Thoracic aorta (tissue), 2 donors: ENCODE results near the gene PABPC1L. TPM values are rescaled to one million over a fixed set of nuclear protein-coding genes. Genes with fewer than 3 reads are reported as not detected.

Experiments used
- ATAC-seq: fragments of 150-250 bp; one replicate; pipeline ENCODE4 v1.8.0; 2017; ENCODE audit warnings: low read depth; ENCODE audit not compliant: insufficient number of reproducible peaks, low FRiP score
- DNase-seq: peaks from one replicate; pipeline ENCODE4 v3.0.0-alpha.2; 2020; ENCODE audit warnings: low spot score
- H3K27ac ChIP-seq, 2 donors: fragments of 200-600 bp; sonication (generic); 1 replicate in 1 of 2; 2 replicates in 1 of 2; pipeline ENCODE4 v1.5.1; 2016; ENCODE audit warnings: mild to moderate bottlenecking in 2 of 2, moderate library complexity in 2 of 2
- H3K27me3 ChIP-seq: fragments of 200-600 bp; sonication (generic); replicated peaks from 2 replicates; pipeline ENCODE4 v1.6.0; 2016; ENCODE audit warnings: mild to moderate bottlenecking; ENCODE audit not compliant: insufficient read depth
- H3K36me3 ChIP-seq: fragments of 200-600 bp; sonication (generic); one replicate; pipeline ENCODE4 v1.5.1; 2016
- H3K4me1 ChIP-seq, 2 donors: fragments of 200-600 bp; sonication (generic); 1 replicate in 1 of 2; 2 replicates in 1 of 2; pipeline versions ENCODE4 v1.5.1 to v1.6.0; 2016; ENCODE audit warnings: low read depth in 2 of 2, mild to moderate bottlenecking in 1 of 2; ENCODE audit not compliant: control insufficient read depth in 1 of 2
- H3K4me3 ChIP-seq: fragments of 200-600 bp; sonication (generic); 2 replicates; pipeline ENCODE4 v1.5.1; 2016; ENCODE audit warnings: mild to moderate bottlenecking
- H3K9me3 ChIP-seq: fragments of 200-600 bp; sonication (generic); 2 replicates; pipeline ENCODE4 v1.5.1; 2016
- total RNA-seq, 2 donors: library from RNA; depleted of rRNA; stranded (reverse); fragments of >200 nt; gene quantifications; one replicate each; pipeline versions ENCODE4 v1.1.0 to v1.2.3, GENCODE V29; 2016
- TF ChIP-seq, protein P1 (sequence below): fragments of 200-600 bp; sonication (generic); IDR thresholded peaks from one replicate; pipeline ENCODE4 v1.5.1; 2019; ENCODE audit warnings: antibody characterized with exemption

PABPC1L gene
- total RNA-seq, 2 donors from 2014 or later = 29.5 to 33.2 TPM

DNA sequence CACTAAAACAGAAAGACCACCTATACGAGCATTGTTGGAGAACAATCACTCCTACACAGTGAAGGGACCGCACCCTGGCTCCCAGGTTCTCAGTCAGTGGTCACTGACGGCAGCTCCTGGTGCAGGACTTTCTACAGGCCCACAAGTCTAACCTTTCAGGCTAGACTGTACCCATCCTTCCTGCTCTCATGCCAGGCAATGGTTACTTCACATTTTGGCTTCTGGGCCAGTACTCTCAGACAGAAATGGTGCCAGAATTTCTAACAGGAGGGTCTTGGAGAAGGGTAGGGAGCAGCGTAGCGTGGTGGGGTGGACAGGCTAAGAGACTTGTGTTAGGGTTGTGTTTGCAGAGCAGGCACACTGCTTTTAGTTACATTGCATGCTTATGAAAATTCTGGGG lies 38.2 kb downstream of the PABPC1L start:
- no peak for ATAC-seq
- DNase-seq = no peak
- no peaks in the 10 kb centered on the region for H3K27me3 ChIP-seq
- peak overlapping the region in 1 of 2 donors; percentile 8 for H3K27ac ChIP-seq
- H3K4me1 ChIP-seq = no peaks in the 10 kb centered on the region
- H3K36me3 ChIP-seq = peaks cover 59% of the 10 kb centered on the region
- no peak overlapping the region for H3K4me3 ChIP-seq
- TF ChIP-seq, protein P1, sequence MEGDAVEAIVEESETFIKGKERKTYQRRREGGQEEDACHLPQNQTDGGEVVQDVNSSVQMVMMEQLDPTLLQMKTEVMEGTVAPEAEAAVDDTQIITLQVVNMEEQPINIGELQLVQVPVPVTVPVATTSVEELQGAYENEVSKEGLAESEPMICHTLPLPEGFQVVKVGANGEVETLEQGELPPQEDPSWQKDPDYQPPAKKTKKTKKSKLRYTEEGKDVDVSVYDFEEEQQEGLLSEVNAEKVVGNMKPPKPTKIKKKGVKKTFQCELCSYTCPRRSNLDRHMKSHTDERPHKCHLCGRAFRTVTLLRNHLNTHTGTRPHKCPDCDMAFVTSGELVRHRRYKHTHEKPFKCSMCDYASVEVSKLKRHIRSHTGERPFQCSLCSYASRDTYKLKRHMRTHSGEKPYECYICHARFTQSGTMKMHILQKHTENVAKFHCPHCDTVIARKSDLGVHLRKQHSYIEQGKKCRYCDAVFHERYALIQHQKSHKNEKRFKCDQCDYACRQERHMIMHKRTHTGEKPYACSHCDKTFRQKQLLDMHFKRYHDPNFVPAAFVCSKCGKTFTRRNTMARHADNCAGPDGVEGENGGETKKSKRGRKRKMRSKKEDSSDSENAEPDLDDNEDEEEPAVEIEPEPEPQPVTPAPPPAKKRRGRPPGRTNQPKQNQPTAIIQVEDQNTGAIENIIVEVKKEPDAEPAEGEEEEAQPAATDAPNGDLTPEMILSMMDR = no peak
- H3K9me3 ChIP-seq = no peaks in the 10 kb centered on the region

DNA sequence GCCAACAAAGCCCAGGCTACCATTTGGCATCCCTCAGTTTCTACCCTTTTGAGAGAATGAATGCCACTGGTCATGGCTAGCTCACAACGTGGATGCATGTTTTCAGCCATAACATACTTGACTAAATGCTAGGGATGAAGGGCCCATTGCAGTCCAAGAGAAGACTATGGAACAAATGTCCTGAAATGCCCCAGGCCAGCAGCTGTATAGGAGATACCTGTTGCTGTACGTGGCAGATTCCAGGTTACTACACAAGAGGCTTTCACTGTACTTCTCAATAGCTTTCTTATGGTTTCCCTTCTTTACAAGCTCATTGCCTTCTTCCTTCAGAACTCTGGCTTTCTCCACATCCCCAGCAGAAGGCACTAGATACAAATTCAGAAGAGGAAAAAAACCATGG lies 38.7 kb downstream of the PABPC1L start:
- Histone ChIP-seq H3K9me3 (no peaks in the 10 kb centered on the region), H3K27ac (no peak overlapping the region), H3K4me1 (no peaks in the 10 kb centered on the region), H3K4me3 (no peak overlapping the region), H3K27me3 (no peaks in the 10 kb centered on the region), H3K36me3 (peaks cover 56% of the 10 kb centered on the region)
- no peak for ATAC-seq
- no peak for DNase-seq
- TF ChIP-seq, protein P1 = no peak

DNA sequence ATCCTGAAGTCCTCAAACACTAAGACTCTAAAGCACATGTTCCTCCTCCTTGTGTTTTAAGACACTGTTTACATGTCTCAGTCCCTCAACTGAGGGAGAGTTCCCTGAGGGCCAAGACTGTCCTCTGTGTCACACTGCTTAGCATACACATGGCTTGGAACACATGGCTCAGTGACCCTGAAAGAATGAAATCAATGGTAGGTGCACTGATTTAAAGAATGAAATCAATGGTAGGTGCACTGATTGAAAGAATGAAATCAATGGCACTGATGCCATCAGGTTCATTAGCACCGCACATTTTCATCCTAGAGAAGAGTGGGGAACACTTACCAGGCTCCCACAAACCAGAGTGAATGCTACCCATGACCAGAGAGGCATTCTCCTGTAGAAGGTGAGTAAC lies 40.5 kb downstream of the PABPC1L start:
- no peaks in the 10 kb centered on the region for H3K27me3 ChIP-seq
- peaks cover 62% of the 10 kb centered on the region for H3K36me3 ChIP-seq
- no peaks in the 10 kb centered on the region for H3K4me1 ChIP-seq
- H3K4me3 ChIP-seq = no peak overlapping the region
- no peak overlapping the region for H3K27ac ChIP-seq
- TF ChIP-seq, protein P1 = no peak
- no peaks in the 10 kb centered on the region for H3K9me3 ChIP-seq
- no peak for DNase-seq
- no peak for ATAC-seq

DNA sequence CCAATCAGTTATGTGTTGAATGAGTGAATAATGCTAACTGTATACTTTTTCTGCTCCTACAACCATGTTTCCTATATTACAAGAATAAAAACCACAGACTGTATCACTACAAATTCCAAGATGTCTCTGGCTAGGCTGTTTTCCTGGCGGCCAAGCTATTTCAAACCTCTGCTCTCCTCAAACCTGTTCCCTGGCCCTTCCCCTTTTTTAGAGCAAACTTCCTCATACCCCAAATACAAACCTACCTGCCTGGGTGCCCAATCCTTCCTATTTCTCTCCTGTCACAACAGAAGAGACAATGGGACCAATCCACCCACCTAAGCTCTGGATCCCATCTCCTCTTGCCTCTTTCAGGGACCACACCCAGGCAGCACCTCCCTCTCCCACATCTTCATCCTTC lies 42.9 kb downstream of the PABPC1L start:
- Histone ChIP-seq H3K36me3 (peaks cover 44% of the 10 kb centered on the region), H3K4me3 (no peak overlapping the region), H3K9me3 (no peaks in the 10 kb centered on the region), H3K4me1 (no peaks in the 10 kb centered on the region), H3K27ac (no peak overlapping the region), H3K27me3 (no peaks in the 10 kb centered on the region)
- TF ChIP-seq, protein P1 = no peak
- DNase-seq (no peak), ATAC-seq (no peak)

DNA sequence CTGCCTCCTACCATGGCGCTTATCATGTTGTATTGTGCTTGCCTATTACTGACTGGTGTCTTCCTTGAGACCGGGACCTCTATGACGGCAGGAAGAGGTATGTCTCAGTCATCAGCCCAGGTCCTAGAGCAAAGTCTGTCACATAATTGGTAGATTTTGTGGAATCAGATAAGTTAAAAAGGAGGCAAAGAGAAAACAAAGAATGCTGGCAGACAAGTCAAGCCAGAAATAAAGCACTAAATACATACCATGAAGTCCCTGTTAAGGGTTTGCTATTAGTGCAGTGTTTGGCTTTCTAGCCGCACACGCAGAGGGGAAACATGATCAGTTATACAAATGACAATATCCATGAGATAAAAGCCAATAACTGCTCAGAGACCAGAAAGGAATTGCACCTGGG lies 44.4 kb downstream of the PABPC1L start:
- Histone ChIP-seq H3K4me3 (no peak overlapping the region), H3K36me3 (peaks cover 39% of the 10 kb centered on the region), H3K9me3 (no peaks in the 10 kb centered on the region), H3K4me1 (peaks cover 6 to 11% of the 10 kb centered on the region in 2 donors), H3K27me3 (no peaks in the 10 kb centered on the region), H3K27ac (no peak overlapping the region)
- DNase-seq (no peak), ATAC-seq (no peak)
- TF ChIP-seq, protein P1 = no peak
